HG03442 (cell line): ENCODE data around the gene DMD.

Experiments used
- ATAC-seq: cut with Tn5 transposase; IDR thresholded peaks from one replicate; pipeline ENCODE4 v1.9.1; 2021; ENCODE audit warnings: mild to moderate bottlenecking, moderate library complexity; ENCODE audit not compliant: unreplicated experiment

DMD gene

GRCh38 chrX:31320740-31321139 is 1890.6 kb downstream of the DMD start:
- ATAC-seq = no peak

DNA sequence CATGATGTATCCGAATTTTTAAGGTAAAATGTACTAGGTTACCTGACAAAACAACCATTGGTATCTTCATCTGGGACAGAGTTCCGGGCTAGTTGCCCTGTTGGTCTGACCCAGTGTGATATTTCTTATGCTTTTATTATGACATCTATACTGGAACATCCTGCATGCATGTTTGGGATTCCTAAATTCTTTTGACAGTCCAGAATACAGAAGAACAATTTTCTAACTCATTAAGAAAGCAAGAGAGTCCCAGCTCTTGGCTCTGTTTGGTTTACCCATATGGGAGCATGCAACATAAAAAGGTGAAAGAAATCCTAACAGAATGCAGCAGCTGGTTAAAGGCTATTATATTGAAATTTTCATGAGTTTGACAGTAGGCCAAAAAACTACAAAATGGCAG is 1891.8 kb downstream of the DMD start:
- no peak for ATAC-seq

- no peak for ATAC-seq
Measured at GRCh38 chrX:31318866-31319265, 1892.5 kb downstream of the DMD start.

DNA sequence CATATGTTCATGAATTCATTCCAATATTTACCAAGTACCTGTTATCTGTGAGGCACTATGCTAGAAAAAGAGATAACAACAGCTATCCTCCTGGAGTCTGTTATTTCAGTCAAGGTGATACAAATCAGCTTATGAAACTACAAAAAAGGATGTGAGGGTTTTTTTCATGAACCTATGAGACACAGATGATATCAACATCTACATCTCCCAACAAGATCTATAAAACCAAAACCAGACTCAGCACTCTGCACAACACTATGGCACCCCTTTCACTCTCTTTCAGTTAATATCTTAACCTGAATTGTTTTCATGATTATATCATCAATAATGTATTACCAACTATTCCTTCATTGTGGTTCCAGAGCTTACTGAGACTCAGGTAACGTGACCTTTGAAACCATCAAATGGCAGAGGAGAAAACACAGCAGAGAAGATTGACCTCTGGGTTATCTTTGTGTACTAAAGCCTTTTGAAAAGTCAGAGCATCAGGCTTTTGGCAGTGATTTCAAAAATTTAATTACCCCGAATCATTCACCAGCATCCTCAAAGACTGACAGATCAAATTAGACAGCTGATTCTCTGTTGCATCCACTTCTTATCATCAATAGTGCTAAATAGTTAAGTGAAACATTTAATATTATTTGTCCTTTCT is 1894.9 kb downstream of the DMD start:
- no peak for ATAC-seq

GRCh38 chrX:31314921-31315320 is 1896.4 kb downstream of the DMD start:
- no peak for ATAC-seq

- ATAC-seq = no peak
Measured at GRCh38 chrX:31307952-31308351, 1903.4 kb downstream of the DMD start.

DNA sequence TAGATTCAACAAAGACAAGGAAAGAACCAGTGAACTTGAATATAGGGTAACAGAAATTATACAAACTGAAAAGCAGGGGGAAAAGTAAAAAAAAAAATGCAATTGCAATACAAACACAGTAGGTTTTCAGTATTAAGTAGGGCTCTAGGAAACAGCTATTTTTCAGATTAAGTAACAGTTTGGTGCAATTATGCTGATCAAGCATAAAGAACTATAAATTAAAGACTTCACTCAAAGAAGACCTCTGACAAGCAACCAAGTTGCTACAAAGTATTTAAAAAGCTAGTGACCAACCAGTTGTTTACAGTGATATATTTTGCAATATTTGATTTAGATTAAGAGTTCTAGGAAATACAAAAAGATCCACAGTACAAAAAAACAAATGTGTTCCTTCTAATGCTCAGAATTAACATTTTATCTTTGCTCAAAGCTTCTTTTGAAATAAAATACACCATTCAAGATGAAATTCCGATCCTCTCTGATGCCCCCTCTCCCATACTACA is 1908.7 kb downstream of the DMD start:
- no peak for ATAC-seq

GRCh38 chrX:31301941-31302340 is 1909.4 kb downstream of the DMD start:
- no peak for ATAC-seq

- ATAC-seq = no peak
Measured at GRCh38 chrX:31301203-31301602, 1910.1 kb downstream of the DMD start.

GRCh38 chrX:31298916-31299315 is 1912.4 kb downstream of the DMD start:
- ATAC-seq = no peak

GRCh38 chrX:31297881-31298280 is 1913.5 kb downstream of the DMD start:
- ATAC-seq = no peak

DNA sequence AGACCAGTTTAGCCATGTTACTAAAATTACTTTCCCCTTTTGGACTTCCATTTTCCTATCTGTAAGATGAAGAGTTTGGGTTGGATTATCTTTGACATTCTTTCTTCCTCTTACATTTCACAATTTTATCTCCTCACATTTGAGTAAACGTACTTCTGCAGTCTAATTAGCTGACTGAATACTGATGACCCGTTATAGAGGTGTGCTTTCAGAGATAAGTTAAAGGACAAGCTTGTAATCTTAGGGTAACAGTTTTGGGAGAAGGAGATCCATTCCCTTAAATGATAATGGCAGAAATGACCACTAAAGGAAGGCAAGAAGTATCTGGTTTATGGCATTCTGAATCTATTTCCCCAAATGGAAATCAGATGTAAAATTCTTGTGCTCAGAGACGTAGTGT is 1916.9 kb downstream of the DMD start:
- no peak for ATAC-seq

GRCh38 chrX:31293409-31293808 is 1917.9 kb downstream of the DMD start:
- peak; percentile 67 for ATAC-seq

GRCh38 chrX:31291131-31291530 is 1920.2 kb downstream of the DMD start:
- ATAC-seq = no peak

GRCh38 chrX:31287861-31288260 is 1923.5 kb downstream of the DMD start:
- ATAC-seq = no peak

DNA sequence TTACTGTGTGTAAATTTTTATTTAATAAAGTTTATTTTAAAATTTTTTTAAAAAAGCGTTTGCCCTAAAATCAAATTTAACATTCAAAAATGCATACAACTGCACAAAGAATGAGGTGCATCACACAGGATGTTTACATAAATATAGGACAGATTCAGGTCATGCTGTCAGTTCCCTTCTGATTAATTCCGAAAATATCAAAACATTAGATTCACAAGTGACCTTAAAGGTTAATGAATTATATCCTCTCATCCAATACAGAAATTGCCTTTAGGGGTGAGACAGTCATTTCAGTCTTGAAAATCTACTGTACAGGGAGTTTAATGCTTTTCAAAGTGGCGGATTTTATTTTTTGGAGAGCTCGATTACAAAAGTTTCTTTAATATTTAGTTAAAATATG is 1930.8 kb downstream of the DMD start:
- no peak for ATAC-seq

DNA sequence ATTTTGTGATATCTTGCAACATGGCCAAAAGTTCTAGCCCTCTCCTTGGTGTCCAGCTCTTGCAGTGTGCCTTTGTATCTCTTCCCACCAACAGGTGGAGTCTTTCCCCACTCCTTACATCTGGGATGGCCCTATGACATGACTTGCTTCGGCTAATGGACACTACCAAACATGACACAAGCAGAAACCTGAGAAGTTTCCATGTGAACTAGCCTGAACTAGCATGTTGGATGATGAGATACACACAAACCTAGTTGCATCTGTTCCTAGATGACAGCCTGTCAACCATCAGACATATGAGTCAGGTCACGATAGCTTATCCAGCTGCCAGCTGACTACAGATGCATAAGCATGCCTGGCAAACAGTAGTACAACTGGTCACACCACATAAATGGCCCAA is 1932.0 kb downstream of the DMD start:
- no peak for ATAC-seq

DNA sequence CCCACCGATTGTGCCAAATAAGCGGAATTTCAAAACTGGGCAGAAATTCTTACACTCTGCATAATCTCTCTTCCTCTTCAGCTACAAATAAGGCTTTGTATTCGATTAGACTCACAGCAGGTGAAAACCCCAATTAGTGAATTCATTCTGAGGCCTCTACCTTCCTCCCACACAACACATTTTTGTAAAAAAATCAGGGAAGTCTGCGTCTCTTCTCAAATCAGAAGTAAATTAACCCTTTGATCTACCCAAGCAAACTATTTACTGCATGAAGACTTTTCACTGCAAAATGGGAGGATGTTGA is 1938.9 kb downstream of the DMD start:
- ATAC-seq = peak; percentile 50

DNA sequence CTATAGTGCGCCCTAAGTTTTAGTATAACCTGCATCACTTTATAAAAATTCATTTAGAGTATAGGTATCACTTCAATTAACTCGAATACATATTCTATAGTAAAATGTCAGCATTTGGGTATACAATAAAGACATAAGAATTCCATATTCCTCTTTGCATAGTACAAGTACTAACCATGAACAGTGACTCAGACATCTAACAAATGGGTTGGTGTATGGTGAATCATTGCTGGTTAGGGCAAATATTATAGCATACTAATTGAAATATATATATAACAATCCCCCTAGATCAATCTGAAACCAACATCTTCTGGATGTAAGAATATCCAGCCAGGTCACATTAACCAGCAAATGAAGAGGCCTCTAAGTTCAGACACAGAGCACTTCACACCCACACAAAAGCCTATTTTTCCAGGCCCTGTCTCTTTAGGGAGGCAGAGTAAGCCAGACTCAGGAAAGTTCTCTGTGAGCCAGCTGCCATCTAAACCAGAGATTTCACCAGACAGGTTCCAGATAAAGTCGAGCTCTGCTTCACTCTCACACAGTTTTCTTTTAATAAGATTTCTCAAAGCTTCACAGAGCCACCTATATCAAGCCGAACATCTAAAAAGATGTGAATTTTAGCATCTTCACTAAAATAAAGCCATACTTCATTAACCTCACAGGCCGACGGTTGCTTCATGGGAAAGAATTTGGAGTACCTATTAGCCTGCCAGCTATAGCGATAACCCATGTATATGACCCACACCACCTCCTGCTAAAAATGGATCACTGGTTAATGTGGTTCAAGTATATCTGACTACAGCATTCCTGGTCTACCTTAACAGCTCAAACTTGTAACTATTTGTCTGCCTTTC is 1939.5 kb downstream of the DMD start:
- ATAC-seq = peak; percentile 31

- ATAC-seq = no peak
Measured at GRCh38 chrX:31269914-31270313, 1941.4 kb downstream of the DMD start.

GRCh38 chrX:31268359-31268758 is 1943.0 kb downstream of the DMD start:
- ATAC-seq = no peak
